Osteoblast (primary cell): Measurements from ENCODE around the gene DNAJC15. TPM values are rescaled to one million over a fixed set of nuclear protein-coding genes. Genes with fewer than 3 reads are reported as not detected.

ENCODE experiments used
- DNase-seq: peaks from one replicate; pipeline ENCODE4 v3.0.0; 2011; ENCODE audit warnings: low spot score, mixed read lengths; ENCODE audit not compliant: insufficient read length; ENCODE audit errors: missing footprints
- H2AFZ ChIP-seq: 2 replicates; pipeline ENCODE4 v1.6.0; 2011; ENCODE audit warnings: mild to moderate bottlenecking, low read length
- H3K27ac ChIP-seq: 2 replicates; pipeline ENCODE4 v1.5.1; 2011; ENCODE audit warnings: mild to moderate bottlenecking, low read depth, low read length, moderate library complexity
- H3K27me3 ChIP-seq: 2 replicates; pipeline ENCODE4 v1.6.0; 2012; ENCODE audit warnings: mild to moderate bottlenecking, control low read depth, inconsistent platforms, low read length, moderate library complexity; ENCODE audit not compliant: insufficient read depth
- H3K36me3 ChIP-seq: 2 replicates; pipeline ENCODE4 v1.5.1; 2011; ENCODE audit warnings: mild to moderate bottlenecking, low read length, control low read depth, moderate library complexity; ENCODE audit not compliant: insufficient read depth
- H3K4me1 ChIP-seq: 2 replicates; pipeline ENCODE4 v1.5.1; 2011; ENCODE audit warnings: mild to moderate bottlenecking, low read length, control low read depth, moderate library complexity; ENCODE audit not compliant: insufficient read depth
- H3K4me2 ChIP-seq: 2 replicates; pipeline ENCODE4 v1.6.0; 2011; ENCODE audit warnings: mild to moderate bottlenecking, low read length; ENCODE audit not compliant: insufficient read depth
- H3K4me3 ChIP-seq: fragments of 200-600 bp; sonication (generic); 3 replicates; pipeline ENCODE4 v1.5.1; 2012; ENCODE audit warnings: mild to moderate bottlenecking, low read length, inconsistent platforms; ENCODE audit not compliant: insufficient read depth
- H3K79me2 ChIP-seq: 2 replicates; pipeline ENCODE4 v1.6.0; 2012; ENCODE audit warnings: mild to moderate bottlenecking, low read length, control low read depth, inconsistent platforms; ENCODE audit not compliant: insufficient read depth
- H3K9me3 ChIP-seq: 2 replicates; pipeline ENCODE4 v1.5.1; 2011; ENCODE audit warnings: low read depth, low read length, control low read depth
- H4K20me1 ChIP-seq: 2 replicates; pipeline ENCODE4 v1.6.0; 2012; ENCODE audit warnings: mild to moderate bottlenecking, low read length, control low read depth; ENCODE audit not compliant: insufficient read depth
- CTCF ChIP-seq: IDR thresholded peaks from 2 replicates; pipeline ENCODE4 v1.5.1; 2011; ENCODE audit warnings: mild to moderate bottlenecking, low read depth, low read length, moderate library complexity; ENCODE audit errors: extremely low read depth
- total RNA-seq: library from RNA; depleted of rRNA; stranded (reverse); fragments of >200 nt; gene quantifications from 2 replicates; pipeline ENCODE4 v1.2.3, GENCODE V29; 2012

The DNAJC15 gene
- total RNA-seq, 1 donor: 17.0 TPM

DNA sequence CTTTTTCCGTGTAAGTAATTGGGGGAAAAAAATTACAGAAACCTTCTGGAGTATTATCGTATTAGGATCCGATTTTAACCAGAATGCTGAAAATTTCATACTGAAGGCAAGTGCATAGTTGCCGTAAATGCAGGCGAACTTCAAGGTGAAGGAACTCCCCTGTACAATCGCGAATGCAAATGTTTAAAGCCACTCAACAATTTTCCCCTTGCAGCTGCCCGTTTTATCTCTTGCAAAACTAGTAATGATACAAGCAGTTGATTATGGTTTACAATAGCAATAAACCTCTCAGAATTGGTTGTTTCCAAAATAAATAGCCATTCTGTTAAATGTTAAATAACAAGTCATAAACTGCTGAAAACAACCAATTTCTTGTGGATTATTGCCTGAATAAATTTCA is 105.7 kb downstream of the DNAJC15 start:
- H3K9me3 ChIP-seq: no peaks in the 10 kb centered on the region
- H2AFZ ChIP-seq: no peak overlapping the region
- no peaks in the 10 kb centered on the region for H3K79me2 ChIP-seq
- H3K27me3 ChIP-seq: no peaks in the 10 kb centered on the region
- no peak for DNase-seq
- peaks cover 16% of the 10 kb centered on the region for H3K4me1 ChIP-seq
- H3K4me2 ChIP-seq: peak overlapping the region; percentile 47
- H3K27ac ChIP-seq: no peak overlapping the region
- H4K20me1 ChIP-seq: no peaks in the 10 kb centered on the region
- no peak overlapping the region for H3K4me3 ChIP-seq
- no peaks in the 10 kb centered on the region for H3K36me3 ChIP-seq
- no peak for TF ChIP-seq CTCF

DNA sequence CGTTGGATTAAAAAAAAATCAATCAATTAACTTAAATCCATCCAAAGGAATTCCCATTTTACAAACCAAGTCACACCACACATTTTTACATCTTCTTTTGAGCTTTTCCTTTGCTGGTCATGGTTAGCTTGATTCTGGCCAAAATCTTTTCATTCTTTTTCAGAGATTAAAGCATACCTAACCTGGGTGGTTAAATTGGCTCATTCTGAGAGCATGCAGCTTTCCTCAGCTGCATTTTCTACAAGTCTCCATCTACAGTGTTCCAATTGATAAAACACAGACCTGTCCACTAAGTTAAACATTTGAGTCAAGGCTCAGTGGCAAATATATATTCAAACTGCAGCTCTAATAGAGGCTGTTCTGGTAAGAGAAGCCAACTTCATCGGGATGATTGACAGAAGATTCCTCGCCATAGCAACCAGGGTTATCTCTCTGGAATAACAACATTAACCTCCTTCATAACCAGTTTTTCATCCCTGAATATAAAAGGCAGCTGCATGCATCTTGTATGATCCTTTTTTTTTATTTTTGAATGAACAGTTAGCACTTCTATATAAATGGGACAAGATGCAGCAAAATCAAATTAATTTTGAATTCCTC is 106.2 kb downstream of the DNAJC15 start:
- H3K27ac ChIP-seq: no peak overlapping the region
- peaks cover 16% of the 10 kb centered on the region for H3K4me1 ChIP-seq
- no peaks in the 10 kb centered on the region for H4K20me1 ChIP-seq
- H2AFZ ChIP-seq: no peak overlapping the region
- no peaks in the 10 kb centered on the region for H3K27me3 ChIP-seq
- no peaks in the 10 kb centered on the region for H3K79me2 ChIP-seq
- no peaks in the 10 kb centered on the region for H3K36me3 ChIP-seq
- no peak overlapping the region for H3K4me3 ChIP-seq
- H3K9me3 ChIP-seq: no peaks in the 10 kb centered on the region
- no peak overlapping the region for H3K4me2 ChIP-seq
- TF ChIP-seq CTCF: no peak
- DNase-seq: no peak

- Histone ChIP-seq H3K4me3 (no peak overlapping the region), H4K20me1 (no peaks in the 10 kb centered on the region), H3K36me3 (no peaks in the 10 kb centered on the region), H3K27ac (no peak overlapping the region), H3K4me2 (no peak overlapping the region), H3K27me3 (no peaks in the 10 kb centered on the region), H2AFZ (no peak overlapping the region), H3K9me3 (no peaks in the 10 kb centered on the region), H3K79me2 (no peaks in the 10 kb centered on the region), H3K4me1 (peaks cover 19% of the 10 kb centered on the region)
- peak; percentile 65 for DNase-seq
- TF ChIP-seq CTCF: peak; percentile 16
Measured at GRCh38 chr13:43132257-43132656, 108.9 kb downstream of the DNAJC15 start.

- no peaks in the 10 kb centered on the region for H3K36me3 ChIP-seq
- H2AFZ ChIP-seq: no peak overlapping the region
- TF ChIP-seq CTCF: no peak
- H4K20me1 ChIP-seq: no peaks in the 10 kb centered on the region
- no peaks in the 10 kb centered on the region for H3K27me3 ChIP-seq
- no peak for DNase-seq
- peaks cover 16% of the 10 kb centered on the region for H3K4me1 ChIP-seq
- H3K27ac ChIP-seq: no peak overlapping the region
- H3K4me3 ChIP-seq: no peak overlapping the region
- H3K79me2 ChIP-seq: no peaks in the 10 kb centered on the region
- H3K9me3 ChIP-seq: no peaks in the 10 kb centered on the region
- H3K4me2 ChIP-seq: no peak overlapping the region
Measured at GRCh38 chr13:43132911-43133310, 109.5 kb downstream of the DNAJC15 start.
